ENCODE results near the gene CKAP4. TPM values are rescaled to one million over a fixed set of nuclear protein-coding genes. Genes with fewer than 3 reads are reported as not detected.

CKAP4 gene
- total RNA-seq, 4 donors from 2014 or later, result 30.6 to 41.4 (median 36.2) TPM

DNA sequence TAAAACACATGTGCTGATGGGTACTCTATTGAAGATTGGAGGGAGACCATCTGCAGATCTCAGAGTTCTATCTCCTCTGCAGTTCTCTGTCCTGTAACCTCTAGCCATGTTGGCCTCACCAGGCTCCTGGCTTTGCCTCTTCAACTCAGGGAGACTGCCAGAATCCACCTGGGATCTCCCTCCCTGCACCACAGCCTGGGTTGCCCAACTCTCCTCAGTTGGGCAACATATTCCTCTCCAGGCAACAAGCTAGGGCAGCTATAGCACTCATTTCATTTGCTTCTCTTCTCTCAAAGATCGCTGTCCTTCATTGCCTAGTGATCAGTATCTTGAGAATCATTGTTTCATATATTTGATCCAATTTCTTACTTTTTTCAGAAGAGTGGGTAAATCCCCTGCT, 28.8 kb downstream of the CKAP4 start:
- in situ Hi-C loops (cut with MboI; ENCODE audit: low pct_ligation_motif_present in 1 of 4, low pct_unique_long_range_greater_than_20kb in 1 of 4, low sequenced_read_pairs in 3 of 4) (loop anchor here in 1 of 4 donors (10.0 kb wide), 1 partner anchor 794 kb away; no protein-coding TSS in a partner anchor), intact Hi-C loops (cut with DNase I; ENCODE audit: low total_unique reads) (no loop called here)
- H3K36me3 ChIP-seq, result no peaks in the 10 kb centered on the region
- DNase-seq, result no peak
- WGBS, 2 donors (ENCODE audit: low coverage in 1 of 2), result 88 to 94% methylated on average over 1 of the region's 1 CpG
- no peak overlapping the region for H3K27ac ChIP-seq
- H3K4me3 ChIP-seq, result no peak overlapping the region
- H3K4me1 ChIP-seq, result no peaks in the 10 kb centered on the region
- TF ChIP-seq, protein P1, sequence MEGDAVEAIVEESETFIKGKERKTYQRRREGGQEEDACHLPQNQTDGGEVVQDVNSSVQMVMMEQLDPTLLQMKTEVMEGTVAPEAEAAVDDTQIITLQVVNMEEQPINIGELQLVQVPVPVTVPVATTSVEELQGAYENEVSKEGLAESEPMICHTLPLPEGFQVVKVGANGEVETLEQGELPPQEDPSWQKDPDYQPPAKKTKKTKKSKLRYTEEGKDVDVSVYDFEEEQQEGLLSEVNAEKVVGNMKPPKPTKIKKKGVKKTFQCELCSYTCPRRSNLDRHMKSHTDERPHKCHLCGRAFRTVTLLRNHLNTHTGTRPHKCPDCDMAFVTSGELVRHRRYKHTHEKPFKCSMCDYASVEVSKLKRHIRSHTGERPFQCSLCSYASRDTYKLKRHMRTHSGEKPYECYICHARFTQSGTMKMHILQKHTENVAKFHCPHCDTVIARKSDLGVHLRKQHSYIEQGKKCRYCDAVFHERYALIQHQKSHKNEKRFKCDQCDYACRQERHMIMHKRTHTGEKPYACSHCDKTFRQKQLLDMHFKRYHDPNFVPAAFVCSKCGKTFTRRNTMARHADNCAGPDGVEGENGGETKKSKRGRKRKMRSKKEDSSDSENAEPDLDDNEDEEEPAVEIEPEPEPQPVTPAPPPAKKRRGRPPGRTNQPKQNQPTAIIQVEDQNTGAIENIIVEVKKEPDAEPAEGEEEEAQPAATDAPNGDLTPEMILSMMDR (IDR thresholded peaks at IDR 0.05), result no peak
- no peak for TF ChIP-seq EP300 (IDR thresholded peaks at IDR 0.05; ENCODE audit: low read depth)
- no peak for TF ChIP-seq POLR2AphosphoS5 (IDR thresholded peaks at IDR 0.05)
- TF ChIP-seq POLR2A (IDR thresholded peaks at IDR 0.05), result no peak
- H3K27me3 ChIP-seq, result peaks cover 5% of the 10 kb centered on the region
- H3K9me3 ChIP-seq, result peaks cover 11 to 12% of the 10 kb centered on the region in 2 donors

DNA sequence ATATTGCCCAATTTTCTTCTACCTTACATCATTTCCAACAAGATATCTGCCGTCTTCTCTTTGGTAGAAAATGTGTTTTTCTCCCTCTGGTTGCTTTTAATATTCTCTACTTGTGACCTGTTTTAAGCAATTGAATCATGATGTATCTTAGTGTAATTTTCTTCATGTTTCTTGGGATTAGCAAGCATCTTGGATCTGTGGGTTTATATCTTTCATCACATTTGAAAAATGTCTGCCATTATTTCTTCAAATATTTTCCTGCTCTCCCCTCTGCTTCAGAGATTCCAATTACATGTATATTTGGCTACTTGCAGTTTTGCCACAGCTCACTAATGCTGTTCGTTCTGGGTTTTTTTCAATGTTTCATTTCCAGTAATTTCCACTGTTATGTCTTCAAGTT, 30.1 kb downstream of the CKAP4 start:
- TF ChIP-seq POLR2AphosphoS5 (IDR thresholded peaks at IDR 0.05) (no peak), POLR2A (IDR thresholded peaks at IDR 0.05) (no peak), EP300 (IDR thresholded peaks at IDR 0.05; ENCODE audit: low read depth) (no peak)
- TF ChIP-seq, protein P1 (IDR thresholded peaks at IDR 0.05), result no peak
- in situ Hi-C loops (cut with MboI; ENCODE audit: low pct_ligation_motif_present in 1 of 4, low pct_unique_long_range_greater_than_20kb in 1 of 4, low sequenced_read_pairs in 3 of 4), result loop anchor here in 1 of 4 donors (10.0 kb wide), 1 partner anchor 793 kb away; no protein-coding TSS in a partner anchor
- WGBS, 2 donors (ENCODE audit: low coverage in 1 of 2), result 89 to 94% methylated on average over 2 of the region's 2 CpGs
- H3K4me1 ChIP-seq, result no peaks in the 10 kb centered on the region
- H3K4me3 ChIP-seq, result no peak overlapping the region
- no peak for DNase-seq
- no peak overlapping the region for H3K27ac ChIP-seq
- intact Hi-C loops (cut with DNase I; ENCODE audit: low total_unique reads), result no loop called here
- no peaks in the 10 kb centered on the region for H3K36me3 ChIP-seq
- H3K27me3 ChIP-seq, result peaks cover 5% of the 10 kb centered on the region
- H3K9me3 ChIP-seq, result peaks cover 11 to 12% of the 10 kb centered on the region in 2 donors

DNA sequence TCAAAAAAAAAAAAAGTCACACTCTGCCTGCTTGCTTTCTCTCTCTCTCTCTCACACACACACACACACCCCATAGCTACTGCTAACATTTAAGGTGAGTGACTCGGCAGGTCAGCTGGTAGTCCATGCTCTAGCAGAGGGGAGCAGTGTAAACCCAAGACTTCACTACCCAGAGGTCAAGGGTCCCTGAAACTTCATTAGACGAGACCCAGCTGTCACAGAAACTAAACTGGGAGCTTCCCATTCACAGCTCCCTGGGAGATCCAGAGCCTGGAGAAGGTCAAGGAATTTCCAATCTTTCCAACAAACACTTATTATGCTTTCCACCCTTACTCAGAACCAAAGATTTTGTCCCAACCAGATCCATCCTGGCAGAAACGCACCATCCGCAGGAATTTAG, 33.2 kb downstream of the CKAP4 start:
- Histone ChIP-seq H3K4me1 (no peaks in the 10 kb centered on the region), H3K9me3 (peaks cover 11 to 12% of the 10 kb centered on the region in 2 donors), H3K27ac (no peak overlapping the region), H3K36me3 (no peaks in the 10 kb centered on the region), H3K27me3 (peaks cover 19% of the 10 kb centered on the region), H3K4me3 (no peak overlapping the region)
- TF ChIP-seq, protein P1 (IDR thresholded peaks at IDR 0.05), result no peak
- no peak for TF ChIP-seq POLR2AphosphoS5 (IDR thresholded peaks at IDR 0.05)
- TF ChIP-seq POLR2A (IDR thresholded peaks at IDR 0.05), result no peak
- TF ChIP-seq EP300 (IDR thresholded peaks at IDR 0.05; ENCODE audit: low read depth), result no peak
- intact Hi-C loops (cut with DNase I; ENCODE audit: low total_unique reads) (no loop called here), in situ Hi-C loops (cut with MboI; ENCODE audit: low pct_ligation_motif_present in 1 of 4, low pct_unique_long_range_greater_than_20kb in 1 of 4, low sequenced_read_pairs in 3 of 4) (loop anchor here in 1 of 4 donors (10.0 kb wide), 1 partner anchor 790 kb away; no protein-coding TSS in a partner anchor)
- WGBS, 2 donors (ENCODE audit: low coverage in 1 of 2), result 60 to 93% methylated on average over 2 to 4 of the region's 4 CpGs
- DNase-seq, result no peak

DNA sequence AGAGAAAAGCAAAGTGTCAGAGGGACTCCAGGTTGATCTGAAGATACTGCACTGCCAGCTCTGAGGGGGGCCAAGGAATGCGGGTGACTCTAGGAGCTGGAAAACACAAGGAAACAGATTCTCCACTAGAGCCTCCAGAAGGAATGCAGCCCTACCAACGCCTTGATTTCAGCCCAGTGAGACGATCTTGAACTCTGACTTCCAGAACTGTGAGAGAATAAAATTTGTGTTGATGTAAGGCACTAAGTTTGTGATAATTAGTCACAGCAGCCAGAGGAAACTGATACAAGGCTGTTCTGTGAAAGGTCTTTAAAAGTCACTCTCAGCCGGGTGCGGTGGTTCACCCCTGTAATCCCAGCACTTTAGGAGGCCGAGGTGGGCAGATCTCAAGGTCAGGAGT, 34.2 kb downstream of the CKAP4 start:
- TF ChIP-seq POLR2AphosphoS5 (IDR thresholded peaks at IDR 0.05), result no peak
- no peak for TF ChIP-seq EP300 (IDR thresholded peaks at IDR 0.05; ENCODE audit: low read depth)
- TF ChIP-seq, protein P1 (IDR thresholded peaks at IDR 0.05), result no peak
- no peak for TF ChIP-seq POLR2A (IDR thresholded peaks at IDR 0.05)
- in situ Hi-C loops (cut with MboI; ENCODE audit: low pct_ligation_motif_present in 1 of 4, low pct_unique_long_range_greater_than_20kb in 1 of 4, low sequenced_read_pairs in 3 of 4), result loop anchor here in 1 of 4 donors (10.0 kb wide), 1 partner anchor 789 kb away; no protein-coding TSS in a partner anchor
- Histone ChIP-seq H3K4me1 (no peaks in the 10 kb centered on the region), H3K27me3 (peaks cover 19% of the 10 kb centered on the region), H3K36me3 (no peaks in the 10 kb centered on the region), H3K27ac (no peak overlapping the region), H3K9me3 (peaks cover 11% of the 10 kb centered on the region in 2 donors), H3K4me3 (no peak overlapping the region)
- intact Hi-C loops (cut with DNase I; ENCODE audit: low total_unique reads), result no loop called here
- DNase-seq, result no peak
- 79 to 82% methylated on average over 5 to 6 of the region's 6 CpGs for WGBS, 2 donors (ENCODE audit: low coverage in 1 of 2)

Data from transverse colon (tissue), 4 donors.